ENCODE results near the gene EGFR. TPM values are rescaled to one million over a fixed set of nuclear protein-coding genes. Genes with fewer than 3 reads are reported as not detected.

The EGFR gene
- total RNA-seq, 1 experiment from 2014 or later, result 448 TPM

- DNase-seq (ENCODE audit: unreplicated experiment), result no peak
- ChIA-PET POLR2A (interaction anchor here (1.6 to 3.4 kb wide), 2 partner anchors 10 to 44 kb away, joined by 4 to 7 read pairs; no protein-coding TSS in a partner anchor), CTCF (interaction anchor here (0.8 to 3.9 kb wide), 4 partner anchors 44 to 437 kb away, joined by 3 to 20 read pairs (median 13); no protein-coding TSS in a partner anchor)
- no TSS peak for BruUV-seq (replicated peaks)
- no peak for TF ChIP-seq CTCF (IDR thresholded peaks at IDR 0.05; ENCODE audit: unreplicated experiment)
- no peaks in the 10 kb centered on the region for H3K27me3 Mint-ChIP-seq (ENCODE audit: insufficient read depth, unreplicated experiment)
- H3K9me3 Mint-ChIP-seq (ENCODE audit: unreplicated experiment), result no peaks in the 10 kb centered on the region
- no peak overlapping the region for H3K27ac Mint-ChIP-seq (ENCODE audit: low read depth, unreplicated experiment)
- intact Hi-C loops (cut with micrococcal nuclease), result no loop called here
- peaks cover 21% of the 10 kb centered on the region for H3K36me3 Mint-ChIP-seq (ENCODE audit: insufficient read depth, unreplicated experiment)
- no peak overlapping the region for H3K4me3 Mint-ChIP-seq (ENCODE audit: unreplicated experiment)
- H3K4me1 Mint-ChIP-seq (ENCODE audit: insufficient read depth, unreplicated experiment), result no peaks in the 10 kb centered on the region
These were observed 191.9 kb downstream of the EGFR start for GRCh38 chr7:55210716-55211115.

GRCh38 chr7:55211726-55212125 is 192.9 kb downstream of the EGFR start:
- no TSS peak for BruUV-seq (replicated peaks)
- peaks cover 21% of the 10 kb centered on the region for H3K36me3 Mint-ChIP-seq (ENCODE audit: insufficient read depth, unreplicated experiment)

GRCh38 chr7:55212176-55212575 is 193.4 kb downstream of the EGFR start:
- CTCF ChIA-PET, result interaction anchor here (0.6 to 3.9 kb wide), 4 partner anchors 18 to 438 kb away, joined by 3 to 20 read pairs (median 11); no protein-coding TSS in a partner anchor
- POLR2A ChIA-PET, result interaction anchor here (0.9 to 3.4 kb wide), 2 partner anchors 43 to 143 kb away, joined by 3 to 7 read pairs; no protein-coding TSS in a partner anchor
- no peaks in the 10 kb centered on the region for H3K9me3 Mint-ChIP-seq (ENCODE audit: unreplicated experiment)
- BruUV-seq (replicated peaks), result no TSS peak
- H3K36me3 Mint-ChIP-seq (ENCODE audit: insufficient read depth, unreplicated experiment), result peaks cover 22% of the 10 kb centered on the region
- H3K27ac Mint-ChIP-seq (ENCODE audit: low read depth, unreplicated experiment), result no peak overlapping the region
- DNase-seq (ENCODE audit: unreplicated experiment), result no peak
- H3K4me3 Mint-ChIP-seq (ENCODE audit: unreplicated experiment), result no peak overlapping the region
- no peak for TF ChIP-seq CTCF (IDR thresholded peaks at IDR 0.05; ENCODE audit: unreplicated experiment)
- intact Hi-C loops (cut with micrococcal nuclease), result no loop called here
- H3K4me1 Mint-ChIP-seq (ENCODE audit: insufficient read depth, unreplicated experiment), result no peaks in the 10 kb centered on the region
- no peaks in the 10 kb centered on the region for H3K27me3 Mint-ChIP-seq (ENCODE audit: insufficient read depth, unreplicated experiment)

More at GRCh38 chr7:55211726-55212125, 192.9 kb downstream of the EGFR start:
- ChIA-PET CTCF (interaction anchor here (0.6 to 3.9 kb wide), 3 partner anchors 43 to 438 kb away, joined by 3 to 20 read pairs (median 19); no protein-coding TSS in a partner anchor), POLR2A (interaction anchor here (3.4 kb wide), 1 partner anchor 43 kb away, joined by 7 read pairs; no protein-coding TSS in a partner anchor)
- no peak for TF ChIP-seq CTCF (IDR thresholded peaks at IDR 0.05; ENCODE audit: unreplicated experiment)
- H3K4me1 Mint-ChIP-seq (ENCODE audit: insufficient read depth, unreplicated experiment), result no peaks in the 10 kb centered on the region
- H3K27ac Mint-ChIP-seq (ENCODE audit: low read depth, unreplicated experiment), result no peak overlapping the region
- no peak overlapping the region for H3K4me3 Mint-ChIP-seq (ENCODE audit: unreplicated experiment)
- intact Hi-C loops (cut with micrococcal nuclease), result no loop called here
- no peaks in the 10 kb centered on the region for H3K27me3 Mint-ChIP-seq (ENCODE audit: insufficient read depth, unreplicated experiment)
- DNase-seq (ENCODE audit: unreplicated experiment), result no peak
- no peaks in the 10 kb centered on the region for H3K9me3 Mint-ChIP-seq (ENCODE audit: unreplicated experiment)

GRCh38 chr7:55212838-55213237 is 194.0 kb downstream of the EGFR start:
- intact Hi-C loops (cut with micrococcal nuclease), result no loop called here
- H3K27me3 Mint-ChIP-seq (ENCODE audit: insufficient read depth, unreplicated experiment), result no peaks in the 10 kb centered on the region
- H3K36me3 Mint-ChIP-seq (ENCODE audit: insufficient read depth, unreplicated experiment), result peaks cover 28% of the 10 kb centered on the region
- CTCF ChIA-PET, result interaction anchor here (1.3 to 3.9 kb wide), 3 partner anchors 18 to 439 kb away, joined by 3 to 20 read pairs (median 19); no protein-coding TSS in a partner anchor
- POLR2A ChIA-PET, result interaction anchor here (0.9 to 3.4 kb wide), 2 partner anchors 42 to 144 kb away, joined by 3 to 7 read pairs; no protein-coding TSS in a partner anchor
- no peak for TF ChIP-seq CTCF (IDR thresholded peaks at IDR 0.05; ENCODE audit: unreplicated experiment)
- no peaks in the 10 kb centered on the region for H3K9me3 Mint-ChIP-seq (ENCODE audit: unreplicated experiment)
- DNase-seq (ENCODE audit: unreplicated experiment), result no peak
- BruUV-seq (replicated peaks), result no TSS peak
- H3K27ac Mint-ChIP-seq (ENCODE audit: low read depth, unreplicated experiment), result no peak overlapping the region
- no peak overlapping the region for H3K4me3 Mint-ChIP-seq (ENCODE audit: unreplicated experiment)
- no peaks in the 10 kb centered on the region for H3K4me1 Mint-ChIP-seq (ENCODE audit: insufficient read depth, unreplicated experiment)
